Activated CD4-positive, CD25-positive, alpha-beta regulatory T cell treated with anti-CD3 and anti-CD28 coated beads, Interleukin-2, amount 50 U/mL, for 24 hours (primary cell): ENCODE results near the gene USH1C.

Experiments
- ATAC-seq, 2 donors: fragments of 150-1000 bp; cut with Tn5 transposase; one replicate each; pipeline ENCODE4 v1.10.0; 2021; ENCODE audit warnings: mild to moderate bottlenecking in 1 of 2, moderate library complexity in 1 of 2

USH1C gene

DNA sequence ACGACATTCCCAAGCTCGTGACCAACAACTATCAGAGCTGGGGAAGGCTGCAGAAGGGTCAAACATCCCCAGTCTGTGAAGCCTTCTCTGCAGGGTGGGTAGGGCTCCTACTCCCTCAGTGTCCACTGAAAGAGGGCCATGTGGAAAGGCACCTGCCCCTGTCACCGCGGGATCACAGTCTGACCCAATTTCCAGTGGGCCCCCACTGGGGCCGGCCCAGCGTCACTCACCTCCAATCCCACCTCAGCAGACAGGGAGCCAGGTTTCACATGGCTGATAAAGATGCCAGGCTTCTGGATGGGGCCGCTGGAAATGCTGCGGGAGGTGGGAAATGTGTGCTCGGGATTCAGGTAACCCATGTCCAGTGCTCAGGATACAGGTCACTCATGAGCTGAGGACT is 20.0 kb downstream of the USH1C start:
- no peak for ATAC-seq

DNA sequence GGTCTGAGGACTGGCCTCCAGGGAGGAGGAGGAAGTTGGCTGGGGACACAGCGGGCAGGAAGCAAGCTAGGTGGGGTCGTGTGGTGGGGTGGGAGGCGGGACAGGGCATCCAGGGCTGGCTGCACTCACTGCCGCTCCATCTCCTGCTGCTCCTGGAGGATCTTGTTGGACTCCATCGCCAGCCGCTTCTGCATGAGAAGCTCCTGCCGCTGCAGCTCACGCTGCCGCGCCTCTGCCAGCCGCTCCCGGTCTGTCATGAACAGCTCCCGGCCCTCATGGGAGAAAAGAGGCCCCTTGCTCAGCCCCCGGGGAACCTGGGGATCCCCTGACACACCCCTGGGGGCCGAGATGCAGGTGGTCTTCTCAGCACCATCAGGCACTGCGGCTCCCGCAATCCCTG is 21.6 kb downstream of the USH1C start:
- no peak for ATAC-seq

DNA sequence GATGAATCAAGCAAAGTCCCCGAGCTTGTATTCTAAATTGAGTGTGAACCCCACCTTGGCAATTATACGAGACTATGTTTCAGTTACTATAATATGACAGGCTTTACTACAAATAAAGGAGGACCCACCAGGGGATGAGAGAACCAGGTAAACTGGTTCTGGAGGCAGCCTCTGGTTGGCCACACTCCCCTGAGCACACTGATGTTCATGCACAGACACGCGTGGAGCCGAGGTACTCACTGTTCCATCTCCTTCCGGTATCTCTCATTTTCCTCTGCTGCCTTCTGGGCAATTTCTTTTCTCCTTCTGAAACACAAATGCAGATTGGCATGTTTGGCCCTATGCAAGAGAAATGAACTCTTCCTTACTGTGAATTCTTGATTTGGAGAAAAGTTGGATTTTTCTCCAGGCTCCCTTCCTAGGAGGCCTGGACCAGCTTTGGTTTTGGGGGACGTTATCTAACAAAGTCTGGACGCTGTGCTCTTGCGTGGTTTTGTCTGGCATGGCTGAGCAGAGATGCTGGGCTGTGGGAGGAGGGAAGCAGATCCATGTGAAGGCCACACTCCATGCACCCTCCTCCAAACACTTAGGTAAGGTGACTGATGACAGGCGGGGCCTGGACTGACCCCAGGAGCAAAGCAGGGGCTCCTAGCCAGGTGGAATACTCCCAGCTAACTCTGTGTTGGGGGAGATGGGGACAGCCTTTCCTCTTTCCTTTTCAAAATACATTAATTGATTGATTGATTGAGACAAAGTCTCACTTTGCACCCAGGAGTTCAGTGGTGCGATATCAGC is 22.9 kb downstream of the USH1C start:
- no peak for ATAC-seq

DNA sequence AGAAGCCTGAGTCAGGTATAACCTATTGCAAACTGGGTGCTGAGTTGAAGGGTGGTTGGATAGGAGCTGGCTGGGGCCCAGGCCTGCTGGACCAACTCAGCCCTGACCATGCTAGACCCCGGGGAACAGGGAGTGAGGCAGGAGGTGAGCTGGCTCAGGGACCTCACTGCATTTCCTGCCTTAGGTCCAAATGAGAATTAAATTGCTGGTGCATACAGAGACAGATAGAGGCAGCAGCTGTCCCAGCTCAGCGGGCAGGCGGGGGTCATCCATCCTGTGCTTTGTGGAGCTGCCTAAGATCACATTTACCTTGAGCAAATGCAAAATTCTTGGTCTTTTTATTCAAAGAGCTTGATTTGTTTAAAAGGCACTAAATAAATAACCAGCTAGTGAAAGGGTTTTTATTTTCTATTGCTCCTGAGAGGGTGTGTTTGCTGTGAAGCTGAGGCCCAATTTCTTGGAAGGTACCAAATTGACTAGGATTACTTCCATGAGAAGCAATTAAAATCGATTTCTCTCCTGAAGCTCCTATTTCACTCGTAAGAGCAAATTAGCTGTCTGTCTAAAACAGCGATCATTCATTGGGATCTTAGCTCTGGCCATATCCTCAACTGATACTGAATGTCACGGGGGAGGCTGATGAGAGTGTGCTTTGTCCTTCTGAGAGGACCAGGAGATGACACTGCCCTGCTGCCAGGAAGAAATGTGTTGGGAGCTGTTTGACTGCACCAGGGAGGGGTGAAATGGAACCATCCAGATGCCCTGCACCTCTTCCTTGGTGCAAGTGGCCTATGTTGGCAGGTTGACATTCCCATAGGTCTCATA is 24.9 kb downstream of the USH1C start:
- ATAC-seq: no peak

DNA sequence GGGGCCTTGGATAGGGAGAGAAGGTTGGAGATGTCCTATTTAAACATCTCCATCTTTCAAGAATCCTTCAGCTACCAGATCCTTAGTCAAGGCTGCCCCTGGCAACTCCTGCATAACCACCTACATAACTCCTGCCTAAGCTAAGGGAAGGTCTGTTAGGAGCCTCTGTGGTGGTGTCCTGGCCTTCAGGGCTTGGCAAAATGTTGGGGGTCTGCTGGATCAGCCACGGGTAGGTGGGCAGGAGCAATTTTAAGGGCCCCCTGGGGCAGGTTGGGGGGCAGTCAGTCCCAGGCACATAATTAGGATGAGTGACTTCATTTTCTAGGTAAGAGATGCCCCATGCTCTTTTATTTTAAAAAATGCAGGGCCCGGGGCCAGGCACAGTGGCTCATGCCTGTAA is 25.9 kb downstream of the USH1C start:
- ATAC-seq: no peak

DNA sequence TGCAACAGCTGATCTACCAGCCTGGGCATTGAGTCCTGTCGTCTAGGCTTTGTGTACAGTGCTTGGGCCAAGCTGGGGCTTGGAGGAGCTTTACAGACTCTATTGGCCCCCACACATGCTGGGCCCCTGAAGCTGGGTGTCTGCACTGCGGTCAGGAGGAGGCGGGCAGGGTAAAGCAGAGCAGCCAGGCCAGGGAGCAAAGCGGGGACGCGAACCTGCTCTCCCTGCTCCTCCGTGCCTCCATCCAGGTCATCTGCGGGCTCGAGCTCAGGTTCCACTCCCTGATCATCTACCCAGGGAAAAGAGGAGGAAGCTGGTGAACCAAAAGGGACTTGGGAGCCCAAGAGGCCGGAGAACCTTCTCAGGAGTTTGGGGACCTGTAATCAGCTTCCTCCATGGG is 27.0 kb downstream of the USH1C start:
- no peak for ATAC-seq

DNA sequence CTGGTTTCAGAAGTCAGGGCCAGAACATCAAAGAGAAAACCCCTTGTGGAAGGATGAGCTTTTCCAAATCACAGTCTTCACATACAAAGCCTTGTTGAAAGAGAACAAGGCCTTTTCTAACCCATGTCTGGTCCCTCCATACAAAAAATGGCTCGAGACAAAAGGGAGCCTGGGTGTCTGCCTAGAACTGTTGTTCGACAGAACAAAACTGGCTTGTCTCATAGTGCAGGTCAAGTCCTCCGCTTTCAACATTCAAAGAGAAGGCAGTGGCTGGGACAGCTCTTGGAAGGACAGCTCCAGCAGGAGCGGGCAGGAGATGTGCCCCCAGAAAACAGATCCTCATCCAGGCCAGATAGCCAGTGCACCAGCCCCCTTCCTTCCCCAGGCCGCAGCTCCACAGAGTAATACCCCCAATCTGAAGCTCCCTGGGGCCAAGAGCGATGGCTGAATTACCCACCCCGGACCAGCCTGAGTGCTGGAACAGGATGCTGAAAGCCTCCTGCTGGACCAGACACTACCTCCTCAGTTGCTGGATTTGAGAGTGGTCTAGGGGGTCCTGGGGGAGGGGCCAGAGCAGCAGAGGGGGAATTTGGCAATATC is 27.6 kb downstream of the USH1C start:
- no peak for ATAC-seq

DNA sequence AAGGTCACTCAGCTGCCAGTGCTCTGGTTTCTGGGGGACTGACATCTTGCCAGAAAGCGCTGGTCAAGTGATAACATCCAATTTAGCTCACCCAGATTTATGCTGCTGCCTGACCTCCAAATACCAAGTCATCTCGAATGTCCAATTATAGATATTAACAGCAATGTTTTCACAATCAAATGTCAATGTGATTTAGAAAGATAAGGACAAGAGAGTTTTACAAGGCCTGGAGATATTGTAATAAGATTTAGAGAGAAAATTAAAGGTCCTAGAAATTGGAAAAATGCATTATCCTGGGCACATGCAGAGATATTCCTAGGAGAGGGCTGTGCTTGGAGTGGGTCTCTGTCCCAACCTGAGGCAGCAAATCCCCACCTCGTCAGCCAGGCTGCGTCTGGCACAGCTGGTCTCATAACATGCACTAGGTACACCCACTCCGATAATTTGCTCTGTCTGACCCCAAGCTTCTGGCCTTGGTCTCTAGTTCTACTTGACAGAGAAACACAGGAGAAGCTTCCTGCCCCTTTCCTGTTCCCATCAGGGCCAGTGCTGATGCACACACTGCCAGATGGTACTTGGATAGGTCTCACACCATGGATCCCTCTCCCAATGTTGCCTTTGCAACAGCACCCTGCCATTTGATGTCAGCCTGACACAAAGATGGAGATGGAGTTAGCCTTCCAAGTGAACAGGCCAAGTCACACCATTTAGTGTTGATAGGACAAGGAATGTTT is 28.6 kb downstream of the USH1C start:
- ATAC-seq: no peak

DNA sequence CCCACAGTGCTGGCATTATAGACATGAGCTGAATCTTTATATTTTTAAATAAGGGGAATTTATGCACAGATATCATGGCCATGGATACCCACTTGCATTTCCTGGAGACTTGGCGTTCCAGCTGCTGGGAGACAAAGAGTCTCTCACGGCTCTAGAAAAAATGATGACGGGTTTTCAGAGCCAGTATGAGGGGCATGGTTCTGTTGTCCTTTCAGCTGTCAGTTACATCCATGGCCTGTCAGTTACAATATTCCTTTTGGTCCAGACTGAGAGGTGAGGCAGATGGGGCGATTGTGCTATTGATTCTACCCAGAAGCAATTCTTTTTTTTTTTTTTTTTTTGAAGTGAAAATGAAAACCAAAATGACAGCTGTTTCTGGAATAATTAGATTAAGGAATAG is 29.7 kb downstream of the USH1C start:
- no peak for ATAC-seq

DNA sequence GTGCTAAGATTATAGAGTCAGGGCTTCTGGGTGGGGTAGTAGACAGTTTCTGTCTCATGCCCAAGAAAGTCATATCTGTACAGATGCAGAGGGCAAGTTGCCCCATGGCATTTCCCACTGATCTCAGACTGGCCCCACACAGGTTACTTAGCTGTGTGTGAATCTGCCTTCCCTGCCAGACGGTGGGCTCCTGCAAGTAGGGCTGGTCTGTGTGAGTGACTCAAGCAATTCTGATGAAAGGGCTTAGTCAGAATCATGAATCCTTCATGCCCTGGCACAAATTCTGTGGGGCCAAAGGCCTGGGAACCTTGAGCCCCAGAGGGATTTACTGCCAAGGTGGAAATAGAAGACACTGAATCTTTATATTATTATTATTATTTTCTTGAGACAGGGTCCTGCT is 30.4 kb downstream of the USH1C start:
- ATAC-seq: no peak

DNA sequence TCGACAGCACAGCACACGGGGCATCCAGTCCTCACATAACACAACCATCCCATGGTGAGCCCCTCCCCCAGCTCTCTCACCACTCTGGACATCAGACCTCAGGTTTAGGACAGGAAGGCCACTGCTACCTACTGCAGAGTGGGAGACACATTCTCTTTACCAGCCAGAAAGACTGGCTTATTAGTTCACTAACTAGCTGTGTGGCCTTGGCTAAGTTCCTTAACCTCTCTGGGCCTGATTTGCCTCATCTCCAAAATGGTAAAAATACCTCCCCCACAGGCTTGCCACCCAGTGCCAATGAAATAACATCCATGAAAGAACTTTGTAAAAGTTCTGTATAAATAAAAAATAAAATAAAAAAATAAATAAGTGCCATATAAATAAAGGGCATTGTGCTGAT is 32.1 kb downstream of the USH1C start:
- ATAC-seq: no peak

DNA sequence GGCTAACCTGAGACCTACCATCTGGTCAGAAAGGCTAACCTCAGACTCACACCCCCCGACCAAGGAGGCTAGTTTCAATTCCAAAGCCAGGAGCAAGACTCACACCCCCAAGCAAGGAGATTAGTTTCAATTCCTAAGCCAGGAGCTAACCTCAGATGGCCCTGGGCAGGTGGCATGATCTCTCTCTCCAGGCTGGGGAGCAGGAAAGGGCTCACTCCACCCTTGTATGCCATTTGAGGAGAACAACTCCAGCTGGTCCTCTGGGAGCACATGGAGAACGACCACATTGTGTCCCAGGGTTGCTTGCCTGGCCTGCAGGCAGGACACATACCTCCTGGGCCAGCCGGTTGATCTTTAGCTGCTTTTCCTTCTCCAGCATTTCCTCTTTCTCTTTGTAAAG is 32.6 kb downstream of the USH1C start:
- ATAC-seq: no peak

DNA sequence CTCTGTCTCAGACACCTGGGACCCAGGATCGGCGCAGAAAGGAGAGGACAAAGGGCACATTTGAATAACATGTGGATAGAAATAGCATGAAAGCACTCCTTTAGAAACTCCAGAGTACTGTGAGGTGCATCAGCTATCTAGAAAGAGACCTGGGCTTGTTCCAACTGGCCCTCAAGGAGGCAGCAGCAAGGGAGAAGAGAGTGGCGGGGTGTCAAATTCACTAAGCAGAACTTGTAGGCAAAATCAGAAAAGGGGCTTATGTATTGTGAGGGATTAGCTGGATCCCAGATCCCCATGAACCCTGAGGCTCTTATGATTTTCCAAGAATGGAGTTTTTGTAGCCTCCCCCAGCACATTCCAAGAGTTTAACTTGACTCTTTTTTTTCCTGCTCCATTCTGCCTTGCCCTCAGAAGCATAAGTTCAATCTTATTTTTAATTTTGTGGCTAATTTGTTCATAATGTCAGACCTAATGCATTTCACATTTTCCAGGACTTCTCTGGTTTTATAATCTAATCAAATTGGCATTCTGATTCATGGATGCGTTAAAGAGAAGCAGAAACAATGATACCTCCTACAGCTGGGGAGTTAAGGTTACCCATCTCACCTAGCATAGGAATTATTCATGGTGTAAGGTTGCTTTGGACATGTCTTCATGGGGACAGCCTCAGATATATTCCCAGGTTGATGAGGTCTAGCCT is 33.6 kb downstream of the USH1C start:
- ATAC-seq: no peak

DNA sequence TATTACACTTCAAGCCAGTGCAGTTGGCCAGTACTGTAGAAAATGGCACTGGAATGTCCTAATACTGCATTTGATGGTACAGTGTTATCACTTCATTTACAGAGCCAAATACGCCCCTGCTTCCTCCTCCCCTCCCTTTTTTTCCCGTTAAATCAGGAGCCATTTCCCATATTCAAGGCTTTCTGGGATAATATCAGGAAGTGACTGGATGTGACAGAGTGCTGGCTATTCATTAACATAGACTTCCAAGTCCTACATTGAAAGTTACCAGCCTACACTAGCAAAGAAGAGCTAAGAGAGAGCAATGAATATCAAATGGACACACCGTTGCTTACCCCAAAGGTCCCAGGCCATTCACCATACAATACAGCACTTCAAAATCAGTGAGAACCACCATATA is 35.4 kb downstream of the USH1C start:
- ATAC-seq: no peak

DNA sequence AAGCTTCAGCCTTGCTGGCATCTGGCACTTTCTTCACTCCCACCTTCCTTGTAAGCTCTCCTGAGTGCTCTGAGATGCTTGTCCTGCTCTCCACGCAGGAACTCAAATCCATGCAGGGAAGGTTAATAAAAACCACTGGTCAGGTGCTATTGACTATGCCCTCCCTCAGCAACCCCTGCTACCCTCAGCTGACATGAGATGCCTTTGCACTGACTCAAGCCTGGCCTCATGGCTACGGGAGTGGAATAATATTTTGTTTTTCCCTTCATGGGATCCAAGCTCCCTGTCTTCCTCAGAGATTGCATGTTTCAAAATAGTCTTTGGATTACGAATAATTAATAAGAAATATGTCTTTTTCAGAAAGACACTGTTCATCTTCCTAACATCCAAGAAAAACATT is 35.9 kb downstream of the USH1C start:
- no peak for ATAC-seq

DNA sequence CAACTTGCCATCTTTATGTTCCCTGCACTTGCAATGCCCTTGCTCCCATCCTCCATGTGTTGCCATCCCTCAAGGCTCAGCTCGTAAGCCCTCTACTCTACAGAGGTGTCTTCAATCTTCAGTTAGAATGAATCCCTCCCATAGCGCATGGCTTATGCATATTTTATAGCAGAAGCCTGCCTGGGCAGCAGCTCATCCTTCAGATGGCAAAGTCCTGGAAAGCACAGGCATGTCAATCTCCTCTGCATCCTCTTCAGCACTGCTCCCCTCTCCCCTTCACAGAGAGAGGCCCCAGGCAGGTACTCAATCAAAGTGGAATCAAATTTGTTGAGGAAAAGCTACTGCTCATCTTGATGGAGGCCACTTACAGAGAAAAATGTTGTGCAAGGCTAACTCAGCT is 36.4 kb downstream of the USH1C start:
- no peak for ATAC-seq

DNA sequence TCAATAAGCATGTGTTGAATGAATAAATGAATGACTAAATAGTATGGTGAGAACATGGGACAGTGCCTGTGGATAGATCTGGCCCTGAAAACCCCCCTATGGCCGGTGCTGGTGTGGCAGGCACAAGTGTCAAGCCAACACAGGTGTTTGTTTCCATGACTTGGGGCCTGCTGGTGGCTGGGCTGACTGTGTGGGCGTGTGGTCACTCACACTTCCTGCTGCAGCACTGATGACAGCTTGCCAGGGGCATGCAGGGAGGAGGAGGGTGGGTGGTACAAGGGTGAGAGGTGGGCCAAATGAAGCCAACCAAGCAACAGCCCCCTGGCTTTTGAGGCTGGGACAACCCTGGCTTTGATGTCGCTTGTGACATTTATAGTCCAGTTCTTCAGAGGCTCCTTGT is 37.3 kb downstream of the USH1C start:
- no peak for ATAC-seq

DNA sequence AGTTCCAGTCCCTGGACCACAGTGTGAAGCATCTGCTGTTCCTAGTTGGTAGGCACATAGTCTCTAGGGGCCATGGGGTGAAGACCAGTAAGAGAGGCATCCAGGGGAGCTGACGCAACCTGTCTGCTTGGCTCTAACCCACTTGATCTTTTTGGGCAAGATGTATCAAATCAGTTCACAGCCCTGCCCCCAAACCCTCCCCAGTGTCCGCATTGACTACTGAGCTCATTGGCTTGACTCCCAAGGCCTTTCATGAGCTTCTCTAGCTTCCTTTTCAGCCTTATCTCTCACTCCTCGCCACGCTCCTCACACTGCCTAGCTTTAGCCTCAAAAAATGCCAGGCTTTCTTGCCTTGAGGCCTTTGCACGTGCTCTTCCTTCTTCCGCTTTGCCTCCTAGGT is 37.9 kb downstream of the USH1C start:
- no peak for ATAC-seq

DNA sequence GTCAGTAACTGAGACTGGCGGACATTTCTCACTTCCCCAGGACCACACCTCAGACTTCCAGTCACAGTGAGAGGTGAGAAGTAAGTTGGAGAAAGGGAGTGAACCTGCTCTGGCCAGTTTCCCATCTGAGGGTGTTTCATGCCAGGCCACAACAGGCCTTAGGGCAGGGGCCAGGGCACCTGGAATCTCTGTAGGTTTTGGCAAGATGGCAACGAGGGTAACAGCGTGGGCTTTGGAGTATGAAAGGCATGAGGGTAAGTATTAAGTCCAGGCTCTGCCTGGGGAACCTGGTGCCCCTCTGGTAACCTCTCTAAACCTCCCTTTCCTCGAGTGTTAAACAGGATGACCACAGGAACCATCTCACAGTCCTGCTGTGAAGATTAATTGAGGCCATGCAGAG is 39.1 kb downstream of the USH1C start:
- no peak for ATAC-seq

DNA sequence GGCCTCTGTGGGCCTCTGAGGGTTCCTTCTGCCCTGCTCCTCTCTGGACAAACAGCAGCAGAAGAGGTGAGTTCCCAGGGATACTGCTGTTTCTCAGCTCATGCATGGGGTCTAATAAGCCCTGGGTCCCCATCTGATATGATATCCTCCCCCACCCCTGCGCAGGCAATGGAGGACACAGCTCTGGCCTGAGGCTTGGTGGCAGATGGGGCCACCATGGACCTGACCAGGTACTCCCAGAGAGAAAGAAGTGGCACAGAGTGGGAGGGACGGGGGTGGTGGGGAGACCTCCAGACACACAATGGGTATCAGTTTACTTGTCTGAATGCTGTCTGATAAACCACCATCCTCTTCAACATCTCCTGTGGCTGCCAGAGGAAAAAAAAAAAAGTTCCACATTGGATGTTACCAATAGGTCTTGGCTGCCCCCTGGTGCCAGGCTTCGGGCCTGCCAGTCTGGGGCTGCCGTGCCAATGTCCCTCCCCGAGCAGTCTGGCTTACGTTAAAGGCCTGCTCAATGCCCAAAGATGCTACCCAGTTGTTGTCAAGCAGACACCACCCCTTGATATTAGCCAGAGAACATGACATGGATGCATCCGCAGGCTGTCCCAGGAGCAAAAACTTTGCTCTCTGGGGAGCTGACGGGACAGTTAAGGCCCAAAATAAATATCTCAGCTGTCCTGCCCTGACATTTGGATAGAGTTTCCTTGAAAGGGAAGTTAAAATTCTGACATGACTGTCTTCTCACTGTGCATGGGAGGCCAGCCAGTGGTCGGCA is 39.7 kb downstream of the USH1C start:
- ATAC-seq: peak; percentile 49 to 64

DNA sequence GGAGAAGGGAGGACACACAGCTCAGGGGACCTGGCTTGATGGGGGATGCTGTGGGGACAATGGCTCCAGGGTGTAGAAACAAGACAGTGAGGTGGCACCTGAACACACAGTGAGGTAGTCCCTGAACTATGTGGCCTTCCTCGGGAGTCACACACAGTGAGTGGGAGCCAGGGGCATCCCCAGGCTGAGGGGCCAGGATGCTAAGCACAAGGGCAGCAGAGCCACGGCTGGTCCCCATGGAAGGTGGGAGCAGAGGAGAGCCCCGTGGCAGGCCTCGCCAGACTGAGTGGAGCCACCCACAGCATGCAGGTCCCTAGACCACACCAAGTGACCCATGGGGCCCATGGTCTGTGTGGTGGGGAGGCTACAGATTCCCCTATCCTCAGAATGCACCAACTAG is 41.6 kb downstream of the USH1C start:
- no peak for ATAC-seq

DNA sequence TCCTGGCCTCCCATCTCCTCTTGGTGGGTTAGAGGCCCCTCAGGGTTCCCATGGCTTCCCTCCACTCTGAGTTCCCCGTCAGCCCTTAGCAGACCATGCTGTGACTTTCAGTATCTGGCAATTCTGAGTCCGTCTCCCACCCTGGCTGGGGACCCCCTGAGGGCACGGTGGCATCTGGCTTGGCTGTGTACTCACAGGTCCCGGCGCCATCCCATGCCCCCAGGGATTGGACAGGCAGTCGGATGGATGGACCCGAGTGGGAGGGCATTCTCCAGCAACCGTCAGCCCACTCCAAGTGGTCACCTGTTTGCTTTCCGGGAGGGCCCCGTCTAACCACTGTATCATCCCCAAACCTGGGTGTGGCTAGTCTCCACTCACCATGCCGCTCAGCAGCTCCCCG is 43.5 kb downstream of the USH1C start:
- ATAC-seq: no peak
